Calu3 (cell line): Measurements from ENCODE around the gene ANKS1A. TPM values are rescaled to one million over a fixed set of nuclear protein-coding genes. Genes with fewer than 3 reads are reported as not detected.
A peak's percentile ranks its signal among the peaks of the same experiment; 100 is the strongest.

Experiments used
- BruUV-seq: library from RNA; stranded (reverse); fragments of 400-500 nt; replicated peaks from 2 replicates; lab custom pipeline; 2021; lab: Mats Ljungman, UMichigan
- CTCF ChIA-PET: fragments of 300-600 bp; sonication (Branson Sonifier 250); formaldehyde crosslinking; loops from one replicate; lab custom pipeline; 2022; ENCODE audit warnings: antibody characterized with exemption; lab: Charles Lee
- DNase-seq: peaks from one replicate; pipeline ENCODE4 v3.0.0; 2022
- H3K27ac Mint-ChIP-seq: one replicate; pipeline ENCODE4 v1.8.0; 2022; ENCODE audit warnings: mixed read lengths; ENCODE audit not compliant: unreplicated experiment
- H3K27me3 Mint-ChIP-seq: one replicate; pipeline ENCODE4 v1.8.0; 2022; ENCODE audit warnings: mixed read lengths; ENCODE audit not compliant: unreplicated experiment
- H3K36me3 Mint-ChIP-seq: one replicate; pipeline ENCODE4 v1.8.0; 2022; ENCODE audit warnings: mild to moderate bottlenecking, moderate library complexity, mixed read lengths; ENCODE audit not compliant: insufficient read depth, unreplicated experiment
- H3K4me1 Mint-ChIP-seq: one replicate; pipeline ENCODE4 v1.8.0; 2022; ENCODE audit warnings: mild to moderate bottlenecking, low read depth, mixed read lengths; ENCODE audit not compliant: unreplicated experiment
- H3K4me3 Mint-ChIP-seq: one replicate; pipeline ENCODE4 v1.8.0; 2022; ENCODE audit warnings: mild to moderate bottlenecking, low read depth, moderate library complexity, mixed read lengths; ENCODE audit not compliant: unreplicated experiment
- H3K9me3 Mint-ChIP-seq: one replicate; pipeline ENCODE4 v1.8.0; 2022; ENCODE audit warnings: low read depth, mixed read lengths; ENCODE audit not compliant: unreplicated experiment
- intact Hi-C: fragments of 100-400 bp; cut with micrococcal nuclease; formaldehyde crosslinking; loops from one replicate; pipeline ENCODE4 v1.10.0; 2022; ENCODE audit not compliant: unreplicated experiment
- total RNA-seq: library from RNA; stranded (reverse); gene quantifications from 2 replicates; pipeline ENCODE4 v1.2.3, GENCODE V29; 2022
- TF ChIP-seq, protein P1 (sequence below): fragments of 200-600 bp; IDR thresholded peaks from one replicate; pipeline ENCODE4 v1.8.0; 2022; ENCODE audit warnings: antibody characterized with exemption; ENCODE audit not compliant: unreplicated experiment

The ANKS1A gene
- total RNA-seq, 1 experiment from 2014 or later = 60.3 TPM

DNA sequence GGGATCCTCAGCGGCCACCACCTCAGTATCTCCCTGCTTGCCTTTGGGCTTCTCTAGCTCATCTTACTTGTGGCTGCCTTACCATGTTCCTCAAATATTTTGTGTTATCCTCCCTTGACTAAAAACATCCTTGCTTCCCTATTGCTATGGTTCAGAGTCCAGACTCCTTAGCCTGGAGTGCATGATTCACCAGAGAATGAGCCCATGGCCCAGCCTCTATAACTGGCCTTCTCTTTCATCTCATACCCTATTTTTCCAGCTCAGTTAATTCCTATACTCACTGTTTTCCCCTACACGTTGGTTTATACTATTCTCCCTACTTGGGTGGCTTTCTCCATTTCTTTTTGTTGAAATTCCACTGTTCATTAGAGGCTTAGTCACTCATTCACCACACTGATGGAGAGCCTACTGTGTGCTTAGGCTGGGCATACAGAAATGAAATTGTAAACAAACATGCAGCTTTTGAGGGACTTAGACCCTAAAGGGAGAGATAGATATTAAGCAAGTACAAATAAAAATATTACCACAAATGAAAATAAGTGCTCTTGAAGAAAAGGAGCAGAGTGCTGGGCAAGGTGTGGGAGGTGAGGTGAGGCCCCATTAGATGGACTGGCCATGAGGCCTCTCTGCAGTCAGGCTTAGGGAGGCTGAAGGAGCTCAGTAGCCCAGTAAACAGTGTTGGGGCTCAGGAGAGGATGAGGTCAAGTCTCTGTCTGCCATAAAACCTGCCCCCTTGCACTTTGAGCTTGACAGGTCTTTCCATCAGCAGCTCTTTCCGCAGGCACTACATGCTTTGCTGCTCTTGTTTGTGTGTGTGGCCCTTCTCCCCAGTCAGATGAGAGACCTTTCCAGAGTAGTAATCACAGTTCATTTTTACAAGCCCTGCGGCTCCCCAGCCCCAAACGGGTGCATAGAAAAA lies 142.8 kb downstream of the ANKS1A start:
- intact Hi-C loops = no loop called here
- TF ChIP-seq, protein P1, sequence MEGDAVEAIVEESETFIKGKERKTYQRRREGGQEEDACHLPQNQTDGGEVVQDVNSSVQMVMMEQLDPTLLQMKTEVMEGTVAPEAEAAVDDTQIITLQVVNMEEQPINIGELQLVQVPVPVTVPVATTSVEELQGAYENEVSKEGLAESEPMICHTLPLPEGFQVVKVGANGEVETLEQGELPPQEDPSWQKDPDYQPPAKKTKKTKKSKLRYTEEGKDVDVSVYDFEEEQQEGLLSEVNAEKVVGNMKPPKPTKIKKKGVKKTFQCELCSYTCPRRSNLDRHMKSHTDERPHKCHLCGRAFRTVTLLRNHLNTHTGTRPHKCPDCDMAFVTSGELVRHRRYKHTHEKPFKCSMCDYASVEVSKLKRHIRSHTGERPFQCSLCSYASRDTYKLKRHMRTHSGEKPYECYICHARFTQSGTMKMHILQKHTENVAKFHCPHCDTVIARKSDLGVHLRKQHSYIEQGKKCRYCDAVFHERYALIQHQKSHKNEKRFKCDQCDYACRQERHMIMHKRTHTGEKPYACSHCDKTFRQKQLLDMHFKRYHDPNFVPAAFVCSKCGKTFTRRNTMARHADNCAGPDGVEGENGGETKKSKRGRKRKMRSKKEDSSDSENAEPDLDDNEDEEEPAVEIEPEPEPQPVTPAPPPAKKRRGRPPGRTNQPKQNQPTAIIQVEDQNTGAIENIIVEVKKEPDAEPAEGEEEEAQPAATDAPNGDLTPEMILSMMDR = no peak
- H3K4me3 Mint-ChIP-seq = no peak overlapping the region
- no peak overlapping the region for H3K27ac Mint-ChIP-seq
- H3K36me3 Mint-ChIP-seq = peaks cover 6% of the 10 kb centered on the region
- BruUV-seq = no TSS peak
- no peaks in the 10 kb centered on the region for H3K27me3 Mint-ChIP-seq
- DNase-seq = no peak
- H3K4me1 Mint-ChIP-seq = peaks cover 12% of the 10 kb centered on the region
- CTCF ChIA-PET = interaction anchor here (0.6 to 1.7 kb wide), 3 partner anchors 10 to 124 kb away, joined by 3 read pairs; no protein-coding TSS in a partner anchor
- H3K9me3 Mint-ChIP-seq = no peaks in the 10 kb centered on the region

DNA sequence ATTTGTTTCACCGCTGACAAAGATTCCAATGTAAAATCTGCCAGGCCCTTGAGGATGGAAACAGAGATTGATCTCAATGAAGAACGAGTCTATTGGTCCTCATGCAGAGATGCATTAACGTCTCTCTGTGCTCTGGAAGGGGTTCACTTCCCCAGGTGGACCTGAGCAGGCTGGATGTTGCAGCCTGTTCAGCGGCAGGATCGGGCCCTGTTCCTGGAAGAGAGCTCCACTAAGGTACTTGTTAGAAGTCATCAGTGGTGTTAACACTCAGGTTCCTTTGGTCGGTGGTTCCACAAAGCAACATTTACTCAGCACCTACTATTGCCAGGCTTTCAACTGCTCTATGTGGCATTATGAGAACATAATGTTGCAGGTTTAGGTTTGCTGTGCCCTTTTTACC lies 144.6 kb downstream of the ANKS1A start:
- Mint-ChIP-seq H3K4me1 (peaks cover 11% of the 10 kb centered on the region), H3K36me3 (peaks cover 11% of the 10 kb centered on the region), H3K27ac (no peak overlapping the region), H3K27me3 (no peaks in the 10 kb centered on the region), H3K4me3 (no peak overlapping the region), H3K9me3 (no peaks in the 10 kb centered on the region)
- CTCF ChIA-PET = interaction anchor here (1.7 kb wide), 1 partner anchor 12 kb away, joined by 3 read pairs; no protein-coding TSS in a partner anchor
- no peak for DNase-seq
- intact Hi-C loops = no loop called here
- BruUV-seq = no TSS peak
- TF ChIP-seq, protein P1 = no peak

DNA sequence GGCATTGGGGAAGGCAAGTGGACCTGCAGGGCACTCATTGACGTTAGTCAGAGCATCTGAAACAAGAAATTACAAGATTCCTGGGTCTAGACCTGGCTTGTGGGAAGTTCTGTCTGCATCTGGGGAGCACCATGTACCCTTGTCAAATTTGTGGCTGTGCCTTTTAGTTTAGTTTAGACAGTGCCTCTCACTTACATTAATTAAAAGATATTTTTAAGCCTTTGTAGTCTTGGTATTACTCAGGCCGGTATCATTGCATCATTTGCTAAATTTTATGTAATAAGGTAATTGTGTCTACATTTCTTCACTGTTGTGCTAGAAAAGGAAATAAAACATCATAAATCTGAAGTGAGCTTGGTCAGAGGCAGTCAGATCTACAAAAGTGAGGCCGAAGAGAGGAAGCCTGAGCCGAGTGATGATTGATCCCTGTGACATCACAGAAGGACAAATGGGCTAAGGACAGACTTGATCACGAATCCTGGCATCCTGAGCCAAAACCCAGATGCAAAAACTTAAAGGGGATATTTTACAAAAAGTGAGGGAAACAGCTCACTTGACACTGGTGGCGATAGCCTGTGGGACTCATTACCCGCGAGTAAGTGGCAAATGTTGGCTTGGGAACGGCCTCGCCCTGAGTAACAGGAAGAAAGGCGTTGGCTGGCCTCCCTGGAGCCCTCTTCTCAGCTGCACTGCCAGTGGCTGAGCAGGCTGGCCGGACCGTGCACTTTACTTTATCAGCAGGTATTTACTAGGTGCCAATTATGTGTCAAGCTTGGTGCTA lies 145.5 kb downstream of the ANKS1A start:
- intact Hi-C loops = no loop called here
- BruUV-seq = no TSS peak
- Mint-ChIP-seq H3K4me3 (no peak overlapping the region), H3K36me3 (peaks cover 11% of the 10 kb centered on the region), H3K27ac (no peak overlapping the region), H3K4me1 (peaks cover 11% of the 10 kb centered on the region), H3K27me3 (no peaks in the 10 kb centered on the region), H3K9me3 (no peaks in the 10 kb centered on the region)
- TF ChIP-seq, protein P1 = no peak
- DNase-seq = peak; percentile 54
- CTCF ChIA-PET = interaction anchor here (1.2 kb wide), 1 partner anchor 8 kb away, joined by 4 read pairs; no protein-coding TSS in a partner anchor

DNA sequence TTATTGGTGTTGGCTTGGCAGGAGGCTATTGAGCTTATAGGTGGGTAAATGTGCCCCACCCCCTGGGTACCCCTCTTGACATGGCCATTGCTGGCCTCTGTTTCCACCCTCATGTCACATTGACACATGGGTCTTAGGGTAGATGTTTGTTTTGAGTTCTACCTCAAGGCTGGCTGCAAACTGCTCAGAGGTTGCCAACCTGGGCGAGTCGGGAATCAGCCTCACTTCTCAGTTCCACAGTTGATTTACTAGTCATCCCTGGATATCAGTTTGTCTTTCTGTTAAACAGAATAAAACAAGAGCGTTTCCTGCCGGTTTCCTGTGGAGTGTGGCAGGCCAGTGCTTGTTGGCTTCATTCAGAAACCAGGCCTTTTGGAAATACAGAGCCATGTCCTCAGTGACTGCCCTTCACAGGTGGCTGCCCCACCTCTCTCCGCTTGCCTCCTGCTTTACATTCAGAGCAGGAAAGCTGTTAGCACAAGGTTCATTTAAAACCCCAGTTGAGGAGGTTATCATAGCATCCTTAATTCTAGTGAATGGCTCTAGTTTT lies 146.5 kb downstream of the ANKS1A start:
- Mint-ChIP-seq H3K9me3 (no peaks in the 10 kb centered on the region), H3K27me3 (no peaks in the 10 kb centered on the region), H3K4me3 (no peak overlapping the region), H3K4me1 (peaks cover 11% of the 10 kb centered on the region), H3K36me3 (peaks cover 11% of the 10 kb centered on the region), H3K27ac (no peak overlapping the region)
- intact Hi-C loops = no loop called here
- CTCF ChIA-PET = interaction anchor here (1.2 kb wide), 1 partner anchor 9 kb away, joined by 4 read pairs; no protein-coding TSS in a partner anchor
- TF ChIP-seq, protein P1 = no peak
- DNase-seq = no peak
- no TSS peak for BruUV-seq
